K562 (cell line): ENCODE measurements around the gene DCLK2.

ENCODE experiments used
- BHLHE40 ChIP-seq: IDR thresholded peaks from 2 replicates; pipeline ENCODE4 v1.6.1; 2011; ENCODE audit warnings: low read length, improper control_type of control experiment
- CTCF ChIP-seq, 3 experiments: IDR thresholded peaks in 2 of 3; conservative IDR thresholded peaks in 1 of 3; 2 replicates each; pipeline ENCODE4 v1.5.1; 2011 to 2012; ENCODE audit warnings: low read length in 3 of 3, mild to moderate bottlenecking in 3 of 3, control low read depth in 2 of 3, improper control_type of control experiment in 1 of 3, inconsistent platforms in 1 of 3, low read depth in 1 of 3, mixed read lengths in 1 of 3, moderate library complexity in 1 of 3; ENCODE audit not compliant: insufficient read depth in 2 of 3
- ESRRB ChIP-seq: fragments of 250-450 bp; sonication (Bioruptor Pico); IDR thresholded peaks from 2 replicates; pipeline ENCODE4 v1.5.0; 2020; ENCODE audit warnings: mild to moderate bottlenecking, moderate library complexity, borderline replicate concordance
- EZH2 ChIP-seq: IDR thresholded peaks from 2 replicates; pipeline ENCODE4 v1.6.1; 2012; ENCODE audit warnings: low read depth, mild to moderate bottlenecking, inconsistent platforms, low read length, borderline replicate concordance
- FOSL1 ChIP-seq: fragments of 200-800 bp; sonication (Bioruptor generic); conservative IDR thresholded peaks from 2 replicates; pipeline ENCODE4 v1.6.1; 2016; ENCODE audit warnings: missing genetic modification characterization, missing compliant biosample characterization
- KLF10 ChIP-seq: fragments of 250-450 bp; sonication (Bioruptor Pico); IDR thresholded peaks from 2 replicates; pipeline ENCODE4 v1.6.1; 2021; ENCODE audit warnings: matching md5 sums
- RAD21 ChIP-seq, 2 experiments: fragments of 250-450 bp in 1 of 2; fragments of 450-650 bp in 1 of 2; sonication (Bioruptor Pico) in 1 of 2; formaldehyde crosslinking in 1 of 2; IDR thresholded peaks in 1 of 2; conservative IDR thresholded peaks in 1 of 2; 2 replicates each; pipeline versions ENCODE4 v1.4.0 to v1.8.0; 2020 to 2022; ENCODE audit warnings: mild to moderate bottlenecking in 2 of 2, moderate library complexity in 1 of 2
- RCOR1 ChIP-seq, 2 experiments: IDR thresholded peaks; 2 replicates each; pipeline ENCODE4 v1.6.1; 2012; ENCODE audit warnings: low read depth in 2 of 2, low read length in 2 of 2, borderline replicate concordance in 1 of 2, improper control_type of control experiment in 1 of 2
- TFAP4 ChIP-seq: sonication (generic); formaldehyde crosslinking; IDR thresholded peaks from 2 replicates; pipeline ENCODE4 v1.8.0; 2022; ENCODE audit warnings: missing genetic modification reagents, mild to moderate bottlenecking, moderate library complexity, borderline replicate concordance
- TF ChIP-seq, protein P1 (sequence below): fragments of 450-650 bp; IDR thresholded peaks from 2 replicates; pipeline ENCODE4 v1.6.1; 2017; ENCODE audit warnings: antibody characterized with exemption
- TF ChIP-seq, protein P2 (sequence below): sonication (generic); formaldehyde crosslinking; IDR thresholded peaks from 2 replicates; pipeline ENCODE4 v1.9.0; 2022; ENCODE audit warnings: mild to moderate bottlenecking, missing genetic modification reagents

- TF ChIP-seq EZH2 (no peak), RCOR1 (IDR thresholded peaks at IDR 0.05; ENCODE audit: borderline replicate concordance in 1 of 2, low read depth in 2 of 2, low read length in 2 of 2) (no peak), FOSL1 (tag) (no peak), BHLHE40 (no peak), KLF10 (CRISPR knock-in tag) (no peak), ESRRB (CRISPR knock-in tag) (no peak), CTCF (IDR thresholded peaks at IDR 0.05 in 2 of 3, conservative IDR thresholded peaks at IDR 0.05 in 1 of 3; ENCODE audit: insufficient read depth in 2 of 3, low read depth in 1 of 3, low read length in 3 of 3) (no peak), TFAP4 (CRISPR knock-in tag) (no peak), RAD21 (CRISPR knock-in tag; conservative IDR thresholded peaks at IDR 0.05 in 1 of 2, IDR thresholded peaks at IDR 0.05 in 1 of 2) (no peak)
- TF ChIP-seq, protein P1, sequence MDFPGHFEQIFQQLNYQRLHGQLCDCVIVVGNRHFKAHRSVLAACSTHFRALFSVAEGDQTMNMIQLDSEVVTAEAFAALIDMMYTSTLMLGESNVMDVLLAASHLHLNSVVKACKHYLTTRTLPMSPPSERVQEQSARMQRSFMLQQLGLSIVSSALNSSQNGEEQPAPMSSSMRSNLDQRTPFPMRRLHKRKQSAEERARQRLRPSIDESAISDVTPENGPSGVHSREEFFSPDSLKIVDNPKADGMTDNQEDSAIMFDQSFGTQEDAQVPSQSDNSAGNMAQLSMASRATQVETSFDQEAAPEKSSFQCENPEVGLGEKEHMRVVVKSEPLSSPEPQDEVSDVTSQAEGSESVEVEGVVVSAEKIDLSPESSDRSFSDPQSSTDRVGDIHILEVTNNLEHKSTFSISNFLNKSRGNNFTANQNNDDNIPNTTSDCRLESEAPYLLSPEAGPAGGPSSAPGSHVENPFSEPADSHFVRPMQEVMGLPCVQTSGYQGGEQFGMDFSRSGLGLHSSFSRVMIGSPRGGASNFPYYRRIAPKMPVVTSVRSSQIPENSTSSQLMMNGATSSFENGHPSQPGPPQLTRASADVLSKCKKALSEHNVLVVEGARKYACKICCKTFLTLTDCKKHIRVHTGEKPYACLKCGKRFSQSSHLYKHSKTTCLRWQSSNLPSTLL = no peak
- TF ChIP-seq, protein P2, sequence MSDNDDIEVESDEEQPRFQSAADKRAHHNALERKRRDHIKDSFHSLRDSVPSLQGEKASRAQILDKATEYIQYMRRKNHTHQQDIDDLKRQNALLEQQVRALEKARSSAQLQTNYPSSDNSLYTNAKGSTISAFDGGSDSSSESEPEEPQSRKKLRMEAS (CRISPR knock-in tag) = no peak
These were observed 18.4 kb downstream of the DCLK2 start for GRCh38 chr4:150096625-150097024.
